Esophagus squamous epithelium (tissue), 4 donors: ENCODE data around the gene SEMA4D.

Experiments
- CTCF ChIP-seq, 6 experiments: fragments of 450-650 bp in 4 of 6; fragments of 200-600 bp in 2 of 6; sonication (generic) in 2 of 6; IDR thresholded peaks; one replicate each; pipeline ENCODE4 v1.5.1; 2016 to 2019; ENCODE audit warnings: antibody characterized with exemption in 6 of 6, mild to moderate bottlenecking in 4 of 6, moderate library complexity in 4 of 6
- POLR2A ChIP-seq, 4 donors: fragments of 450-650 bp; IDR thresholded peaks; one replicate each; pipeline ENCODE4 v1.6.1; 2017; ENCODE audit warnings: antibody characterized with exemption in 4 of 4, mild to moderate bottlenecking in 4 of 4, moderate library complexity in 3 of 4

GRCh38 chr9:89412951-89413350 is 85.0 kb downstream of the SEMA4D start:
- TF ChIP-seq CTCF (IDR thresholded peaks at IDR 0.05) (no peak), POLR2A (IDR thresholded peaks at IDR 0.05) (no peak)
